GM12801 (cell line): ENCODE data around the gene RFLNA.

Experiments
- TF ChIP-seq, protein P1 (sequence below): IDR thresholded peaks from one replicate; pipeline ENCODE4 v1.5.1; 2011; ENCODE audit warnings: control low read depth; ENCODE audit not compliant: insufficient read length; ENCODE audit errors: extremely low read depth

The RFLNA gene

DNA sequence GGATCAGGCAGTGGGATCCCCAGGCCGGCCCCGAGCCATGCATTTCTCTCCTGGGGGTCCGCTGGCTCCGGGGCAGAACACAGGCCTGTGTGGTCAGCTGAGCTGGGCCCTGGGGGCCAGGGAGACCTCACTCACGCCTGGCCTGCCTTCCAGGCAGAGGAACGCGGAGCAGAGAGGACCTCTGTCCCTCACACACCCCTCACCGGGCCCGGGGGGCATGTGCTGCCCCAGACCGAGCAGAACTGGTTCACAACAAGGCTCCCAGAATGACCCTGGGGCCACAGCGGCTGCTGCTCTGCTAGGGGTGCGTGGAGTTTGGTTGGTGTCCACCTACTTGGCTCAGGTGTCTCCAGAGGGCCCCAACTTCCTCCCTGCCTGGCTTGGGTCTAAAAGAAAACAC, 33.0 kb upstream of the RFLNA start:
- TF ChIP-seq, protein P1, sequence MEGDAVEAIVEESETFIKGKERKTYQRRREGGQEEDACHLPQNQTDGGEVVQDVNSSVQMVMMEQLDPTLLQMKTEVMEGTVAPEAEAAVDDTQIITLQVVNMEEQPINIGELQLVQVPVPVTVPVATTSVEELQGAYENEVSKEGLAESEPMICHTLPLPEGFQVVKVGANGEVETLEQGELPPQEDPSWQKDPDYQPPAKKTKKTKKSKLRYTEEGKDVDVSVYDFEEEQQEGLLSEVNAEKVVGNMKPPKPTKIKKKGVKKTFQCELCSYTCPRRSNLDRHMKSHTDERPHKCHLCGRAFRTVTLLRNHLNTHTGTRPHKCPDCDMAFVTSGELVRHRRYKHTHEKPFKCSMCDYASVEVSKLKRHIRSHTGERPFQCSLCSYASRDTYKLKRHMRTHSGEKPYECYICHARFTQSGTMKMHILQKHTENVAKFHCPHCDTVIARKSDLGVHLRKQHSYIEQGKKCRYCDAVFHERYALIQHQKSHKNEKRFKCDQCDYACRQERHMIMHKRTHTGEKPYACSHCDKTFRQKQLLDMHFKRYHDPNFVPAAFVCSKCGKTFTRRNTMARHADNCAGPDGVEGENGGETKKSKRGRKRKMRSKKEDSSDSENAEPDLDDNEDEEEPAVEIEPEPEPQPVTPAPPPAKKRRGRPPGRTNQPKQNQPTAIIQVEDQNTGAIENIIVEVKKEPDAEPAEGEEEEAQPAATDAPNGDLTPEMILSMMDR = no peak

DNA sequence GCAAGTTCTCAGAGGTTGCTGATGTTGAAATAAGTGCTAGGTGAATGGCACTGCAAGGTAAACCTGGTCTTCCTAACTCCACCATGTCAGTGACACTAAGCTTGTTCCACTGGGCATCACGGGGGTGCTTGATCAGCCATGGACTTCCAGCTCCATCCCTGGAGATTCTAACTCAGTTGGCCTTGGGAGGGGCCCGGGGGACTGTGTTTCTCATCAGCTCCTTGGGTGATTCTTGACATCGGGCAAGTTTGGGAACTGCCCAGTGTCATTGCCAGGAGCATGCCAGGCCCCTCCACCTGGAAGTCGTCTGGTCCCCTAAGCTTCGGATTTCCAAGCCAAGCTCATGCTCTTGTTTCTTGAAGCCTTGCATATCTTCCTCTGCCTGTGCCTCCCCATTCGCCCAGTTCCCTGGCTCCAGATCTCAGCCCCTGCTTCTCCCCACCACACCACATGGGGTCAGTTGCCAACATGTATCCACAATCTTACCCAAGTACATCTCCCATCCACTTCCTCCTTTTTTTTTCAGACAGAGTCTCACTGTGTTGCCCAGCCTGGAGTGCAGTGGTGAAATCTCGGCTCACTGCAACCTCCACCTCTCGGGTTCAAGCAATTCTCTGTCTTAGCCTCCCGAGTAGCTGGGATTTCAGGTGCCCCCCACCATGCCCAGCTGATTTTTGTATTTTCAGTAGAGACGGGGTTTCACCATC, 30.7 kb upstream of the RFLNA start:
- TF ChIP-seq, protein P1 = no peak

DNA sequence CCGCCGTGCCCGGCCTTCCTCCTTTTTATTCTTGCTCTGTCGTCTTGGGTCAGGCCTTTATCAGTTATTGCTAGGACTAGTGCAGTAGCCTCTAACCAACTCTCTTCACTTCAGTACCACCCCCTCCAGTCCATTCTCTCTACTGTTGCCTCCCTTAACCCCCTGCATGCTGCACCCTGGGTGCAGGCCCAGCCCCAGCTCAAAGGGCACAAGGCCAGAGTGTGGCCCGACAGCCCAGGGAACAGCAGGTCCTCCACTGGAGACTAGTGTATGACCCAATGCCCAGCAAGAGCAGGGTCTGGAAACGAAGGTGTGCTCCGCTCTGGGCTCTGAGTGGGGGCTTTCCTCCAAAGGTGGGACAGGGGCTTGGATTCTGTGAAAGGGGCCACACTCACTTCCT, 30.0 kb upstream of the RFLNA start:
- TF ChIP-seq, protein P1 = no peak

DNA sequence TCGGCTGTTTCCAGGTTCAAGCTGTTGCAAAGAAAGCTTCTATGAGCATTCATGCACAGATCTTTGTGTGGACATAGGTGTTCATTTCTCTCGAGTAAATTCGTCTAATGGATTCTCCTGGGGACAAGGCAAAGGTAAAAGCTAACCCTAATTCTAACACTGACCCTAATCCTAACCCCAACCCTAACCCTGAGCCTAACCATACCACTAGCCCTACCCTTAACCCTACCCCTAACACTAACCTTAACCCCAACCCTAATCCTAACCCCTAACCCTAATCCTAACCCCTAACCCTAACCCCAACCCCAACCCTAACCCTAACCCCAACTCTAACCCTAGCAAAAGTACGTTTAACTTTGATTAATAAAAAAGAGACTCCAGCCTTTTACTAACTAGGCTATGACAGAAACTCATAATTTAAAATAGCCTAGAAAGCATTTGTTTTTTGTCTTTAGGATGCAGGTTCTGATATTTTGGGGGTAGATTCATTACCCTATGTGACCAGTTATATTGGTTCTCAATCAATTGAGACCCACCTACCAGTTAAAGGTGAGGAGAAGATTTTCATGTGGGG, 27.6 kb upstream of the RFLNA start:
- TF ChIP-seq, protein P1 = no peak

GRCh38 chr12:124270671-124271070, 24.2 kb upstream of the RFLNA start:
- TF ChIP-seq, protein P1 = no peak

GRCh38 chr12:124273630-124274029, 21.3 kb upstream of the RFLNA start:
- TF ChIP-seq, protein P1 = no peak

- TF ChIP-seq, protein P1 = no peak
Observed at GRCh38 chr12:124276337-124276736, 18.6 kb upstream of the RFLNA start.
